Thymus (tissue), 11 donors: ENCODE results near the gene FOXN1. TPM values are rescaled to one million over a fixed set of nuclear protein-coding genes. Genes with fewer than 3 reads are reported as not detected.
A peak's percentile ranks its signal among the peaks of the same experiment; 100 is the strongest.
"Not testable (repeated sequence)": the region's sequence is repeated elsewhere in the genome, so short reads cannot be mapped to it uniquely, and the experiment has no call there.

Source experiments
- DNase-seq, 9 donors: peaks; one replicate each; pipeline ENCODE4 v3.0.0-alpha.2; 2013; ENCODE audit warnings: low spot score in 9 of 9, low read depth in 6 of 9, missing footprints in 1 of 9
- H3K27ac ChIP-seq, 2 donors: one replicate each; pipeline ENCODE4 v1.5.1; 2013; ENCODE audit warnings: control low read depth in 1 of 2, low read depth in 1 of 2, low read length in 1 of 2, mild to moderate bottlenecking in 1 of 2, moderate library complexity in 1 of 2
- H3K27me3 ChIP-seq, 2 donors: one replicate each; pipeline ENCODE4 v1.5.1; 2013; ENCODE audit warnings: low read length in 1 of 2; ENCODE audit not compliant: control insufficient read depth in 2 of 2, insufficient read depth in 1 of 2
- H3K36me3 ChIP-seq, 2 donors: one replicate each; pipeline ENCODE4 v1.5.1; 2013; ENCODE audit warnings: low read length in 1 of 2, mild to moderate bottlenecking in 1 of 2, moderate library complexity in 1 of 2; ENCODE audit not compliant: control insufficient read depth in 2 of 2, insufficient read depth in 2 of 2
- H3K4me1 ChIP-seq, 2 donors: one replicate each; pipeline ENCODE4 v1.5.1; 2013; ENCODE audit warnings: low read length in 2 of 2; ENCODE audit not compliant: control insufficient read depth in 2 of 2, insufficient read depth in 2 of 2
- H3K4me3 ChIP-seq, 2 donors: one replicate each; pipeline ENCODE4 v1.5.1; 2013; ENCODE audit warnings: low read length in 2 of 2, control low read depth in 1 of 2, mild to moderate bottlenecking in 1 of 2
- H3K9me3 ChIP-seq, 2 donors: one replicate each; pipeline ENCODE4 v1.5.1; 2013; ENCODE audit warnings: low read length in 1 of 2, mild to moderate bottlenecking in 1 of 2; ENCODE audit not compliant: control insufficient read depth in 2 of 2, insufficient read depth in 1 of 2
- WGBS: extraction: QIAGEN DNeasy Blood & Tissue Kit; methylation state at CpG from one replicate; pipeline ENCODE4 v1.1.7; 2013; 5-methylcytosine and 5-hydroxymethylcytosine counted together
- polyA plus RNA-seq: library from polyadenylated mRNA; stranded (reverse); fragments of 200-250 nt; gene quantifications from one replicate; pipeline ENCODE4 v1.2.3, GENCODE V29; 2013
- total RNA-seq: library from RNA; stranded (reverse); fragments of 120-200 nt; gene quantifications from one replicate; pipeline ENCODE4 v1.2.4, GENCODE V29; 2013
- donor health status: healthy.

Gene FOXN1
- total and polyA plus RNA-seq, 2 donors, result 5.4 to 6.5 TPM

DNA sequence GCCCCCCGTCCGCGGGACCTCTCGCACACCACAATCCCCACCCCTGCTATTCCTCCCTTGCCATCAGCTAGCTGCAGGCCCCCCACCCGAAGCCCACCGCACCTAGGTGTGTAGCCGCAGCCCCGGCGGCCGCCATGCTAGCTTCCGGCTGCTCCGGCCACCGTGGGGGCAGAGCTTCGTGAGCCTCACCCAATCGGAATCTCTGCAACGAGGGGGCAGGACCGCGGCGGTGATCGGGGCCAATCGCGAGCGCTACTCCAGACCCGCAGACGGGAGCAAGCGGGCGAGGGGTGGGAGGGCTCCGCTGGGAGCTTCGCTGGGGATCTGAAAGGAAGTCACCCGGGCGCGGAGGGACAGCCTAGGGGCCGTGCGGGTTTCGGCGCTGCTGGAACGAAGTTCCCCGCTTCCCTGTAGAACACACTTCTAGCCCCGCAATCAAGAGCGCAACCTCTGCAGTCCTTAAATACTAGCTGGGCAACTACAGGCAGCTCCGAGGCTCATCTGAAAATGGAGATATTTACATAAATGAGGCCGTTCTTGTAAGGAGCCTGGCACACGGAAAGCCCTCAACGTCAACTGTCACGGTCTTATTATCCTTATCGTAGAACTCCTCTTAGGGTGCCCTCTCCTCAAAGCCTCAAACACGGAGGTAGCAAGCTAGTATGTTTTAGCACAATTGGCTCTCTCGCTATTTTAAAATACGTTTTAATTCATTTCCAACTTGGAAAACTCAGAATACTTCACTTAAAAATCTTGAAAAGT is 65.4 kb downstream of the FOXN1 start, which contains the start of gene PIGS:
TSS of gene PIGS (minus strand) at position 164 of the 762 bp plus-strand sequence. CDS start at position 136, 28 bp downstream.
- H3K4me1 ChIP-seq, result peaks cover 9 to 18% of the 10 kb centered on the region in 2 donors
- peaks cover 0 to 3% of the 10 kb centered on the region in 2 donors for H3K9me3 ChIP-seq
- H3K4me3 ChIP-seq, result peak within 1 kb of the TSS; percentile 73 to 98
- peak within 1 kb of the TSS; percentile 64 to 85 for H3K27ac ChIP-seq
- 2% methylated on average over 49 of the region's 49 CpGs for WGBS
- peaks cover 3 to 7% of the 10 kb centered on the region in 2 donors for H3K36me3 ChIP-seq
- peak; percentile 72 to 92 (median 81) for DNase-seq
- no peaks in the 10 kb centered on the region for H3K27me3 ChIP-seq

DNA sequence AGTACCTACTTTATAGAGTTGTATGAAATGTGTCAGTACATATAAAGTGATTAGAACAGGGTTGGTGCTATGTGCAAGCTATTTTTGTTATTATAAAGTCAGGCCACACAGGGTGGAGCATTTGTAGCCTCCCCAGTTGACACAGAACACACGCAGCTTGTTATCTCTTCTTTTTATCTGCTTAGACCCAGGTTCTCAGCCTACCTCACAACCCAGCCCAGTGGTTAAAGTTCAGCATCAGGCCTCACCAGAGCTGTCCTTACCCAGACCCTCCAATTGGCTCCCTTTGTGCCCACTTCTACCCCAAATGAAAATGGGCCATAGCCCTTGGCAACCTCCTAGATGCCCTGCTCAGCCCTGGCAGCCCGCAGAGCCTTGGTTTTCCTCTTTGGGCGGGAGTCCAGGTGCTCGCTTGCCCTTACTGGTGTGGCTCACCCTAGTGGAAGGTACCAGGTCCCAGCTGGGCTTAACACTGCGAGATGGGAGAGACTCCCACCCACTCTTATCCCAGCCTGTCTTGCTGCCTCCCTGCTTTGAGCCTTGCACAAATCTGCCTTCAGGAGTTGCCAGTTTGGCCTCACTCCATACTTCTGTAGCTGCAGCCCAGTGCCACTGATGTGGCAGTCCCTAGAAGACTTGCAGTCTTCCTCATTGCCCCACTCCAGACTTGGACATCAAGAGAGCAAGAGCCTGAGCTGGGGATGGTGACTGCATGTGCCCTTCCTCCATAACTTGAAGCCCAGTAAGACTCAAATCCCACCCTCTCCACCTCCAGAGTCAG is 66.3 kb downstream of the FOXN1 start:
- 82% methylated on average over 5 of the region's 5 CpGs for WGBS
- Histone ChIP-seq H3K27ac (no peak overlapping the region), H3K36me3 (peaks cover 0 to 8% of the 10 kb centered on the region in 2 donors), H3K4me1 (peaks cover 9 to 26% of the 10 kb centered on the region in 2 donors), H3K9me3 (peaks cover 0 to 8% of the 10 kb centered on the region in 2 donors), H3K27me3 (no peaks in the 10 kb centered on the region), H3K4me3 (peak overlapping the region in 1 of 2 donors; percentile 73)
- no peak for DNase-seq

DNA sequence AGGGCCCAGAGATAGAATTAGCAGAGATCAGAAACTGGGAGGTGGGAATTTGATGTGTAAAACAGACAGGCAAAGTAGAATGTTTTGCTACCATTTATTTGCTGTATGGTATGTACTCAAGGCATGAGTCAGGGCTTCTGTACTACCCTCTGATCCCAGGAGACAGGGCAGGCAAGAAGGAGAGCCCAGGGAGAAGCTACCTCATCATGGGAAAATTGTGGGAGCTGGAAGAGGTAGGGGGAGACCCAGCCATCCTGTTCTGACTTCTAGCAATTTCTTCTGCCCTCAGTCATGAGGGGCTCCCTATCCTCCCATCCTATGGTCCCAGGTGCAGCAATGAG is 66.9 kb downstream of the FOXN1 start:
- H3K4me1 ChIP-seq, result peaks cover 9 to 26% of the 10 kb centered on the region in 2 donors
- no peaks in the 10 kb centered on the region for H3K27me3 ChIP-seq
- no peak overlapping the region for H3K27ac ChIP-seq
- no peak overlapping the region for H3K4me3 ChIP-seq
- peaks cover 0 to 8% of the 10 kb centered on the region in 2 donors for H3K9me3 ChIP-seq
- peaks cover under 1 to 11% of the 10 kb centered on the region in 2 donors for H3K36me3 ChIP-seq
- DNase-seq, result no peak

DNA sequence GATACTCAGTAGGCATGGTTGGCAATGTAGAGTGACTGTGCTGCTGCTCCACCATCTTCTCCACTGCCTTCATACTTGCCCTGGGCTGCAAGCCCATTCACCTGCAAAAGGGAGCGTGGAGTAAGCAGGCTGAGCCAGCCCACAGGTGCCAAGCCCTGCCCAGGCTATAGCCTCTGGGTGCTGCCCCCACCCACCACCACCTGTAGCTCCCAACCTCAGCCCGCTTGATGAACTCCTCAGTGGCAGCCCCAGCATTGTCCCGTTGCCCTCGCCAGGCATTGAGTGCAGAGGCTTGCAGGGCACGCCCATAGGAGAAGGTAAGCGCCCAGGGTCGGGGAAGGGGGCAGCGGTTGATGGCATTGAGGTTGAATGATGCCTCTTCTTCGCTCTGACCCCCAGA is 67.4 kb downstream of the FOXN1 start:
- 96% methylated on average over 9 of the region's 9 CpGs for WGBS
- peaks cover 9 to 26% of the 10 kb centered on the region in 2 donors for H3K4me1 ChIP-seq
- no peak for DNase-seq

DNA sequence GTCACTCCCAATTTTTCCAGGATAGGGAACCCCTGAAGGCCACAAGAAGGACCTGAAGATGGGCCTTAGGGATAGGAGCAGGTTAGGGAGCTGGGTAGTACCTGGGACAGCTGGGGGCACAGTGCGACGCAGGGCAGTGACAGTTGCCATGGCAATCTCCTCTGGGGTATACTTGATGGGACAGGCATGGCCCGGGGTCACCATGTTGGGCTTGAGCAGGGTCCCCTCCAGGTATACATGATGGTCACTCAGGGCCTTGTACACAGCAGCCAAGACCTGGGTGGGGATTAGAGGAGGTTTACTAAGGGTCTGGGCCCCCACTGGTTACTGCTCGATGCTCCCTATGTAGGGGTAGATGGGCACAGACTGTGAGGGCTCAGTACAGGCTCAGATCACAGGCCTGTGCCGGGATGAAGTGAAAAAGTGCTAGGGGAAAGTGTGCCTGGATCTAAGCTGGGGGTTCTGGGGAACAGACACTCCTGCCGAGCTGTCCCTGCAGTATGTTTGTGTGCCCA is 67.9 kb downstream of the FOXN1 start:
- Histone ChIP-seq H3K4me3 (no peak overlapping the region), H3K27me3 (no peaks in the 10 kb centered on the region), H3K9me3 (peaks cover 0 to 8% of the 10 kb centered on the region in 2 donors), H3K4me1 (peaks cover 9 to 26% of the 10 kb centered on the region in 2 donors), H3K36me3 (peaks cover 11 to 21% of the 10 kb centered on the region in 2 donors), H3K27ac (no peak overlapping the region)
- DNase-seq, result no peak
- WGBS, result 98% methylated on average over 6 of the region's 6 CpGs

More for the DNA sequence above, 67.4 kb downstream of the FOXN1 start:
- Histone ChIP-seq H3K4me3 (no peak overlapping the region), H3K27me3 (no peaks in the 10 kb centered on the region), H3K27ac (no peak overlapping the region), H3K36me3 (peaks cover 6 to 16% of the 10 kb centered on the region in 2 donors), H3K9me3 (peaks cover 0 to 8% of the 10 kb centered on the region in 2 donors)

DNA sequence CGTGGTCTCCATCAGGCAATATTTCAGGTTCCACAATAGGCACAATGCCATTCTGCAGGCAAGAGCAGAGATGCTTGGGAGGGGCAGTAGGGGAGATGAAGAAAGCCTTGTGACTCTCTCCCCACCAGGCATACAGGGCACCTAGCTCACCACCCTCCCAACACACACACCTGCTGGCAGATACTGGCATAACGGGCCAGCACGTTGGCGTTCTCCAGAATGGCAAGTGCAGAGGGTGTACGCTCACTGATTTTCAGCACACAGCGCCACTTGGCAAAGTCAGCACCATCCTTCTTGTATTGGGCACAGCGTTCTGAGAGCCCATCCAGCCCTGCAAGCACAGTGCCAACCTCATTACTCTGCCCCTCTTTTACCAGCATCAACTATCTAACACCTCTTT is 68.4 kb downstream of the FOXN1 start:
- H3K4me3 ChIP-seq, result no peak overlapping the region
- H3K36me3 ChIP-seq, result peaks cover 16 to 26% of the 10 kb centered on the region in 2 donors
- H3K27ac ChIP-seq, result no peak overlapping the region
- no peak for DNase-seq
- no peaks in the 10 kb centered on the region for H3K27me3 ChIP-seq
- WGBS, result 95% methylated on average over 7 of the region's 7 CpGs
- H3K9me3 ChIP-seq, result peaks cover 0 to 8% of the 10 kb centered on the region in 2 donors
- peaks cover 9 to 26% of the 10 kb centered on the region in 2 donors for H3K4me1 ChIP-seq

DNA sequence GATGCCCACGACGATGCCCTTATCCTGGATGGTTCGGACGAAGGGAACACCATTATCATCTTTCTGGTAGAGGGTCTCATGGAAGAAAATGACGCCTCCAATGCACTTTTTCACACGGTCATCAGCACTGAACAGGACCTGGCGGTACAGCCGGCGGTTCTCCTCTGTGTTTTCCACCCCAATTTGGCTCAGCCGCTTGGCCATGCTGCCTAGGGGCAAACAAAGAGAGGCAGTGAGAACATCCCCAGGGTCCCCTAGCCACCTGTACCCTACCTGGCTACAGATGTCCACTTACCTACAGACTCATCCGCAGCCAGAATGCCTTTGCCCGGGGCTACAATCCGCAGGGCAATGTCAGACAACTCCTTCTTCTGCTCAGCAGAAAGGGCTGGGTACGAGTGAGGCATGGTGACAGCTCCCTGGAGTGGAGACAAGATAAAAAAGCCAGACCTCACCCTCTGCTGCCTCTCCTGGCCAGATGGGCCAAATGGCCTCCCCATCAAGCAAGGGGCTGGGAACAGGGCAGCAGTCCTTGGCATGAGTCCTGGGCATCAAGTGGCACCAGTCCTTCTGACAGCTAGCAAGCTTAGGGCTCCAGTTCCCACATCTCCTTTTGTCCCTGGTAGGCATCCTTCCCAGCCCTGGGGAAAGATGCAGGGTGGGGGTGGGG is 69.1 kb downstream of the FOXN1 start:
- Histone ChIP-seq H3K9me3 (peaks cover 0 to 8% of the 10 kb centered on the region in 2 donors), H3K4me3 (no peak overlapping the region), H3K36me3 (peaks cover 20 to 32% of the 10 kb centered on the region in 2 donors), H3K27me3 (no peaks in the 10 kb centered on the region), H3K4me1 (peaks cover 6 to 23% of the 10 kb centered on the region in 2 donors), H3K27ac (no peak overlapping the region)
- no peak for DNase-seq
- WGBS, result 98% methylated on average over 14 of the region's 14 CpGs

DNA sequence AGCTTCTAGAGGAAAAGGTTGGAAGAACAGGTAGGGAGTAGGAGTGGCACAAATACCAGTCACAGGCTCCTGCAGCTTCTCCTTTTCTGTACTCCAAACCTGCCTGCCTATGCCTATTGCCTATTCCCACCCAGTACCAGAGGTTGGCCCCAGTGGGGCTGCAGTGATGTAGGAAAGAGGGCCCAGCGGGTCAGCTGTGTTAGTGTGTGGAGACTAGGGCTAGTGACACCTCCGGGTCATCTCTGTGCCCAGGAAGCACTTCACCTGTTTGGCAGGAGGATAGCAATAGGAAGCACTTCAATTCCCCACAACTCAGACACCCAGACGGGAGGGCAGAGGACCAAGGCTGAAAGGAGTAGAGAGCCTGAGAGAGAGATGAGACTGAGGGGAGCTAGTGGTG is 69.9 kb downstream of the FOXN1 start:
- H3K27ac ChIP-seq, H3K4me3 ChIP-seq, DNase-seq: not testable (repeated sequence)

More for the DNA sequence above, 69.9 kb downstream of the FOXN1 start:
- peaks cover 6 to 18% of the 10 kb centered on the region in 2 donors for H3K4me1 ChIP-seq
- WGBS, result 83% methylated on average over 3 of the region's 3 CpGs
- not testable (repeated sequence) for H3K27me3 ChIP-seq, H3K9me3 ChIP-seq
- H3K36me3 ChIP-seq, result peaks cover 23 to 40% of the 10 kb centered on the region in 2 donors
